ENCODE results near the gene SNX18. TPM values are rescaled to one million over a fixed set of nuclear protein-coding genes. Genes with fewer than 3 reads are reported as not detected.

The SNX18 gene
- total RNA-seq, 1 experiment from 2014 or later, result 16.0 TPM

GRCh38 chr5:54545796-54546195 is 28.2 kb downstream of the SNX18 start:
- Histone ChIP-seq H3K79me2 (ENCODE audit: insufficient read depth, low read length) (no peaks in the 10 kb centered on the region), H3K27me3 (ENCODE audit: insufficient read depth, low read length) (no peaks in the 10 kb centered on the region), H3K9me3 (ENCODE audit: control insufficient read depth in 1 of 2, insufficient read depth in 1 of 2, low read depth in 1 of 2, low read length in 2 of 2) (no peaks in the 10 kb centered on the region), H3K36me3 (ENCODE audit: control insufficient read depth in 1 of 2, insufficient read depth in 2 of 2, low read length in 2 of 2) (no peaks in the 10 kb centered on the region), H2AFZ (ENCODE audit: low read depth, low read length, poor library complexity, severe bottlenecking) (no peak overlapping the region), H4K20me1 (ENCODE audit: insufficient read depth) (no peaks in the 10 kb centered on the region), H3K4me2 (ENCODE audit: low read length) (no peak overlapping the region), H3K9ac (ENCODE audit: low read length) (no peak overlapping the region), H3K27ac (ENCODE audit: low read depth, low read length) (no peak overlapping the region), H3K4me1 (ENCODE audit: control insufficient read depth in 1 of 2, insufficient read depth in 2 of 2, low read length in 2 of 2) (peaks cover 0 to 5% of the 10 kb centered on the region in 2 experiments; a peak in 1 of 4 replicates), H3K4me3 (replicated peaks in 1 of 2; ENCODE audit: low read depth in 1 of 2, low read length in 2 of 2) (no peak overlapping the region), H3K9me2 (ENCODE audit: insufficient read depth) (no peaks in the 10 kb centered on the region)
- ATAC-seq (no peak), DNase-seq (ENCODE audit: low read depth, low spot score) (no peak)
- TF ChIP-seq POLR2A (IDR thresholded peaks at IDR 0.05; ENCODE audit: borderline replicate concordance, extremely low read depth, insufficient read depth, insufficient read length) (no peak), CEBPB (IDR thresholded peaks at IDR 0.05; ENCODE audit: low read depth) (no peak), SIN3A (IDR thresholded peaks at IDR 0.05; ENCODE audit: low read depth) (no peak), JUND (IDR thresholded peaks at IDR 0.05) (no peak), CBX3 (IDR thresholded peaks at IDR 0.05; ENCODE audit: low read depth) (no peak), CTCF (IDR thresholded peaks at IDR 0.05 in 2 of 3, conservative IDR thresholded peaks at IDR 0.05 in 1 of 3; ENCODE audit: borderline replicate concordance in 1 of 3, insufficient read depth in 1 of 3, low read depth in 2 of 3, low read length in 2 of 3) (no peak), ELF1 (IDR thresholded peaks at IDR 0.05; ENCODE audit: borderline replicate concordance, low read depth) (no peak), POLR2AphosphoS5 (IDR thresholded peaks at IDR 0.05; ENCODE audit: low read depth, low read length) (no peak), FOSL1 (IDR thresholded peaks at IDR 0.05; ENCODE audit: low read depth) (no peak), MAX (IDR thresholded peaks at IDR 0.05) (no peak), EZH2phosphoT487 (IDR thresholded peaks at IDR 0.05; ENCODE audit: borderline replicate concordance) (no peak), YY1 (IDR thresholded peaks at IDR 0.05; ENCODE audit: extremely low read depth, insufficient replicate concordance, low read depth, low read length) (no peak)
- ChIA-PET POLR2A (no interaction called here), CTCF (no interaction called here), RAD21 (ENCODE audit: low non-redundant PET in 1 of 2, low total read pairs in 2 of 2, uncharacterized antibody in 2 of 2, unreplicated experiment in 2 of 2) (no interaction called here)
- intact Hi-C loops (cut with micrococcal nuclease), result no loop called here
- BruUV-seq (replicated peaks), result no TSS peak
